Measurements from ENCODE around the gene RAMACL.

Gene RAMACL

DNA sequence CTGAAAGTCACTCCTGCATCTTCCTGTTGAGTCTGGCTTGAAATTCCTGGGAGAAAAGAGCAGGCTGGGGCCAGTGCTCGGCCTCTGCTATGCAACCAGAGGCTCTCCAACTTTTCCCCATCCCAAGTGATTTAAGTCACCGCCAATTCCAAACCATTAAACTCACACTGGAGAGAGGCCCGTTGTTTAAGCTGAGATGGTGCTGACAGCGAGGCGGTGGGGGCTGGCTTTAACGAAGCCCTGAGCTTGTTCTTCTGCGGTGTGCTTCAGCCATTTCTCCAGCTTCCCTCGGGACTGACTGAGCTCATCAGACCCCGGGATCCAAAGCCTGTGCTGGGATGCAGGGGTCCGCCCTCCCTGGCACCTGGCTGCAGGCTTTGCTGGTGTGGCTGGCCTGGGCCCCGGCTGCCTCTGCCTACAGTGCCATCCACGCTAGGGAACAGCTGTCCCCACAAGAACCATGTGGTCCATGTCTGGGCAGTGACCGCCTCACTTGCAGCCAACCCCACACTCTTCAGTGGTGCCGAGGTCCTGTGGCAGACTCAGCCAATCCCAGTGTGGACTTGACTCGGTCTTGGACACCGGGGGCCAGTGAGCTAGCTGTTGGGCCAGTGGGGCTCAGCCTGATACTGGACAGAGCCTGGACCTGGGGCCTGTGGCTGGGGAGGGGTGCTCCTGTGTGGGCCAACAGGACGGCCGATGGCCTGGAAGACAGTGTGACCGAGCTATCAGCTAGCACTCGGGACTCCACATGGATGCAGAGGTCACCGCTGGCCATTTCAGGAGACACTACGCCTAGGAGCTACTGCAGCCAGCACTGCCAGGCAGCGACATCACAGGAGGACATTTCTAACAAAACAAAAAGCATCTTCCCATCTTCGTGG, 21.2 kb downstream of the RAMACL start:
- TF ChIP-seq CTCF (IDR thresholded peaks at IDR 0.05; ENCODE audit: low read depth, low read length), result no peak
- DNase-seq (ENCODE audit: low read depth), result no peak

GRCh38 chr6:166563805-166564204, 22.7 kb downstream of the RAMACL start:
- TF ChIP-seq POLR2A (IDR thresholded peaks at IDR 0.05; ENCODE audit: extremely low read depth, insufficient read length), result no peak
- TF ChIP-seq MAX (IDR thresholded peaks at IDR 0.05; ENCODE audit: low read depth, low read length), result no peak
- no peak for TF ChIP-seq CTCF (IDR thresholded peaks at IDR 0.05; ENCODE audit: low read depth, low read length)
- no peak for TF ChIP-seq MYC (IDR thresholded peaks at IDR 0.05; ENCODE audit: low read depth, low read length)
- DNase-seq (ENCODE audit: low read depth), result no peak

More for the DNA sequence above, 21.2 kb downstream of the RAMACL start:
- no peak overlapping the region for H3K4me3 ChIP-seq (ENCODE audit: low read depth, low read length)

DNA sequence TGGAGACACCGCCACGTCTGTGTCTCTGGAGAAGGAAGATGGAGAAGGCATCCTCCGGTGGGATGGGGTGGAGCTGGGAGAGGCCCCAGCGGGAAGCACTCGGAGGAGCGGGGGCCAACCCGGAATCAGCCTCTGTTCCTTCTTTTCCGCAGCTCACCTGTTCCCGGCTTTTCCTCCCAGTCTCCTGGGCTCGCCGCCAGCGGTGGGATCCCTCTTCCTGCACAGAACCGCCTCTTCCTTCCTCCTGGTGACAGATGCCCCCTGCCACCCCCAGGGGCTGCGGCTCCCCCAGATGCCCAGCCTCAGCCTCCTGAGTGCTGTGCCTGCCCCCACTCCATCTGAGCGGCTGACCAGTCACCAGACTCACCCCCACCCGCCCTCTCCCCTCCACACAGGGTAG, 23.3 kb downstream of the RAMACL start:
- TF ChIP-seq CTCF (IDR thresholded peaks at IDR 0.05; ENCODE audit: low read depth, low read length) (no peak), POLR2A (IDR thresholded peaks at IDR 0.05; ENCODE audit: extremely low read depth, insufficient read length) (no peak), MYC (IDR thresholded peaks at IDR 0.05; ENCODE audit: low read depth, low read length) (no peak), MAX (IDR thresholded peaks at IDR 0.05; ENCODE audit: low read depth, low read length) (no peak)
- H3K4me3 ChIP-seq (ENCODE audit: low read depth, low read length), result no peak overlapping the region
- no peak for DNase-seq (ENCODE audit: low read depth)

More at GRCh38 chr6:166563805-166564204, 22.7 kb downstream of the RAMACL start:
- H3K4me3 ChIP-seq (ENCODE audit: low read depth, low read length), result no peak overlapping the region

- DNase-seq (ENCODE audit: low read depth), result no peak
- TF ChIP-seq POLR2A (IDR thresholded peaks at IDR 0.05; ENCODE audit: extremely low read depth, insufficient read length) (no peak), MYC (IDR thresholded peaks at IDR 0.05; ENCODE audit: low read depth, low read length) (no peak), CTCF (IDR thresholded peaks at IDR 0.05; ENCODE audit: low read depth, low read length) (no peak), MAX (IDR thresholded peaks at IDR 0.05; ENCODE audit: low read depth, low read length) (no peak)
- no peak overlapping the region for H3K4me3 ChIP-seq (ENCODE audit: low read depth, low read length)
These were observed 23.8 kb downstream of the RAMACL start for GRCh38 chr6:166562726-166563125.

- no peak for DNase-seq (ENCODE audit: low read depth)
- TF ChIP-seq MAX (IDR thresholded peaks at IDR 0.05; ENCODE audit: low read depth, low read length), result no peak
- TF ChIP-seq POLR2A (IDR thresholded peaks at IDR 0.05; ENCODE audit: extremely low read depth, insufficient read length), result no peak
- TF ChIP-seq MYC (IDR thresholded peaks at IDR 0.05; ENCODE audit: low read depth, low read length), result no peak
- TF ChIP-seq CTCF (IDR thresholded peaks at IDR 0.05; ENCODE audit: low read depth, low read length), result no peak
- H3K4me3 ChIP-seq (ENCODE audit: low read depth, low read length), result no peak overlapping the region
These were observed 24.6 kb downstream of the RAMACL start for GRCh38 chr6:166561771-166562359.

Data from NB4 (cell line).